ENCODE data around the gene VKORC1.

DNA sequence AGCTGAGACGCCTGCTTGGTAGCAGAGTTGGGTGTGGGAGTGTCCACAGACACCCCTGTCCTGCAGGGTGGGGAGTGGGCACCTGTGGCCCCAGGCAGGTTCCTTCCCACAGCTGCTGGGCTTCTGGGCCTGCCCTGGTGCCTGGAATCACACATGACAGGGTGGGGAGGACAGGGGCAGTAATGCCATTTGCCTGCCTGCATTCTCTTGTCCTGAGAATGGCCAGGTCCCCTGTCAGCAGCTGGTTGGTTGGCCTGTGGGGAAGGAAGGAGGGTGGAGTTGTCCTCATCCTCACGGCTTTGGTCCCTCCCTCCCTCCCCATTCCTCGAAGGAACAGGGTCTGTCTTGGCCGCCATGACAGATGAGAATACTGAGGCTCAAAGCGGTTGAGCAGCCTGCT, 11.0 kb downstream of the VKORC1 start:
- TF ChIP-seq, protein P1, sequence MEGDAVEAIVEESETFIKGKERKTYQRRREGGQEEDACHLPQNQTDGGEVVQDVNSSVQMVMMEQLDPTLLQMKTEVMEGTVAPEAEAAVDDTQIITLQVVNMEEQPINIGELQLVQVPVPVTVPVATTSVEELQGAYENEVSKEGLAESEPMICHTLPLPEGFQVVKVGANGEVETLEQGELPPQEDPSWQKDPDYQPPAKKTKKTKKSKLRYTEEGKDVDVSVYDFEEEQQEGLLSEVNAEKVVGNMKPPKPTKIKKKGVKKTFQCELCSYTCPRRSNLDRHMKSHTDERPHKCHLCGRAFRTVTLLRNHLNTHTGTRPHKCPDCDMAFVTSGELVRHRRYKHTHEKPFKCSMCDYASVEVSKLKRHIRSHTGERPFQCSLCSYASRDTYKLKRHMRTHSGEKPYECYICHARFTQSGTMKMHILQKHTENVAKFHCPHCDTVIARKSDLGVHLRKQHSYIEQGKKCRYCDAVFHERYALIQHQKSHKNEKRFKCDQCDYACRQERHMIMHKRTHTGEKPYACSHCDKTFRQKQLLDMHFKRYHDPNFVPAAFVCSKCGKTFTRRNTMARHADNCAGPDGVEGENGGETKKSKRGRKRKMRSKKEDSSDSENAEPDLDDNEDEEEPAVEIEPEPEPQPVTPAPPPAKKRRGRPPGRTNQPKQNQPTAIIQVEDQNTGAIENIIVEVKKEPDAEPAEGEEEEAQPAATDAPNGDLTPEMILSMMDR (IDR thresholded peaks at IDR 0.05 in 2 of 3, conservative IDR thresholded peaks at IDR 0.05 in 1 of 3; ENCODE audit: borderline replicate concordance in 1 of 3, insufficient read depth in 1 of 3, low read depth in 2 of 3, low read length in 2 of 3), result no peak
- TF ChIP-seq EZH2 (IDR thresholded peaks at IDR 0.05) (no peak), SIN3A (IDR thresholded peaks at IDR 0.05; ENCODE audit: low read depth) (no peak), CBX3 (IDR thresholded peaks at IDR 0.05; ENCODE audit: low read depth) (no peak)
- TF ChIP-seq, protein P2, sequence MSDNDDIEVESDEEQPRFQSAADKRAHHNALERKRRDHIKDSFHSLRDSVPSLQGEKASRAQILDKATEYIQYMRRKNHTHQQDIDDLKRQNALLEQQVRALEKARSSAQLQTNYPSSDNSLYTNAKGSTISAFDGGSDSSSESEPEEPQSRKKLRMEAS (IDR thresholded peaks at IDR 0.05), result no peak

Data from HCT116 (cell line).